Keratinocyte (primary cell): ENCODE results near the gene FGB. TPM values are rescaled to one million over a fixed set of nuclear protein-coding genes. Genes with fewer than 3 reads are reported as not detected.

Experiments used
- DNase-seq: peaks from one replicate; pipeline ENCODE4 v3.0.0-alpha.2; 2011; ENCODE audit warnings: low read depth, missing footprints, low spot score
- FAIRE-seq: peaks from 2 replicates; lab custom pipeline; 2011; peaks lifted over from hg19 to GRCh38; lab: Jason Lieb, UNC
- H2AFZ ChIP-seq: 2 replicates; pipeline ENCODE4 v1.6.0; 2012; ENCODE audit warnings: low read length, control low read depth, inconsistent platforms; ENCODE audit not compliant: control insufficient read depth
- H3K27ac ChIP-seq: 2 replicates; pipeline ENCODE4 v1.5.1; 2011; ENCODE audit warnings: low read length; ENCODE audit not compliant: control insufficient read depth, insufficient read depth
- H3K27me3 ChIP-seq: 3 replicates; pipeline ENCODE4 v1.6.0; 2011; ENCODE audit warnings: low read length; ENCODE audit not compliant: control insufficient read depth, insufficient read depth; ENCODE audit errors: extremely low read depth
- H3K36me3 ChIP-seq, 2 experiments: 2 replicates in 1 of 2; 3 replicates in 1 of 2; pipeline ENCODE4 v1.5.1; 2011; ENCODE audit warnings: low read length in 2 of 2, mild to moderate bottlenecking in 1 of 2; ENCODE audit not compliant: control insufficient read depth in 2 of 2, insufficient read depth in 2 of 2; ENCODE audit errors: extremely low read depth in 1 of 2
- H3K4me1 ChIP-seq: 3 replicates; pipeline ENCODE4 v1.5.1; 2011; ENCODE audit warnings: low read length; ENCODE audit not compliant: control insufficient read depth, insufficient read depth; ENCODE audit errors: extremely low read depth
- H3K4me2 ChIP-seq: 3 replicates; pipeline ENCODE4 v1.6.0; 2011; ENCODE audit warnings: low read depth, low read length; ENCODE audit not compliant: control insufficient read depth, insufficient read depth; ENCODE audit errors: extremely low read depth
- H3K4me3 ChIP-seq, 3 experiments: fragments of 200-600 bp in 1 of 3; sonication (generic) in 1 of 3; 2 replicates in 2 of 3; 3 replicates in 1 of 3; pipeline ENCODE4 v1.5.1; 2011 to 2016; ENCODE audit warnings: low read length in 3 of 3, mild to moderate bottlenecking in 3 of 3, control low read depth in 2 of 3, inconsistent platforms in 1 of 3, low read depth in 1 of 3, mixed read lengths in 1 of 3, mixed run types in 1 of 3, moderate library complexity in 1 of 3; ENCODE audit not compliant: control insufficient read depth in 2 of 3, insufficient read depth in 2 of 3; ENCODE audit errors: extremely low read depth in 1 of 3
- H3K79me2 ChIP-seq: 2 replicates; pipeline ENCODE4 v1.6.0; 2012; ENCODE audit warnings: low read length; ENCODE audit not compliant: control insufficient read depth, insufficient read depth
- H3K9ac ChIP-seq: 3 replicates; pipeline ENCODE4 v1.6.0; 2011; ENCODE audit warnings: low read length; ENCODE audit not compliant: control insufficient read depth, insufficient read depth; ENCODE audit errors: extremely low read depth
- H3K9me1 ChIP-seq: 3 replicates; pipeline ENCODE4 v1.6.0; 2011; ENCODE audit warnings: low read length; ENCODE audit not compliant: control insufficient read depth, insufficient read depth; ENCODE audit errors: extremely low read depth
- H3K9me3 ChIP-seq: 2 replicates; pipeline ENCODE4 v1.5.1; 2012; ENCODE audit warnings: low read depth, low read length; ENCODE audit not compliant: control insufficient read depth
- H4K20me1 ChIP-seq: 3 replicates; pipeline ENCODE4 v1.6.0; 2011; ENCODE audit warnings: low read length; ENCODE audit not compliant: control insufficient read depth, insufficient read depth; ENCODE audit errors: extremely low read depth
- EZH2 ChIP-seq: IDR thresholded peaks from one replicate; pipeline ENCODE4 v1.6.1; 2012; ENCODE audit warnings: inconsistent platforms, mild to moderate bottlenecking, low read length, moderate library complexity
- dilution Hi-C: fragments of 300-500 bp; cut with MboI; formaldehyde crosslinking; loops from one replicate; pipeline ENCODE4 v1.7.0; 2020; ENCODE audit warnings: low sequenced_read_pairs; ENCODE audit not compliant: extremely low pct_ligation_motif_present
- polyA plus RNA-seq, 5 experiments: library from polyadenylated mRNA; depleted of rRNA in 3 of 5; stranded (reverse) in 3 of 5; stranded (forward) in 1 of 5; unstranded in 1 of 5; fragments of >200 nt; gene quantifications; 1 replicate in 1 of 5; 2 replicates in 3 of 5; 3 replicates in 1 of 5; pipeline versions ENCODE4 v1.2.1 to v1.2.3, GENCODE V29; 2011 to 2012; ENCODE audit warnings: missing spikeins in 2 of 5, low read depth in 1 of 5, low replicate concordance in 1 of 5
- TF ChIP-seq, protein P1 (sequence below), 3 experiments: IDR thresholded peaks in 1 of 3; conservative IDR thresholded peaks in 1 of 3; optimal IDR thresholded peaks in 1 of 3; 2 replicates in 2 of 3; 3 replicates in 1 of 3; pipeline versions ENCODE3 to v1.5.1; 2011; ENCODE audit warnings: low read length in 3 of 3, mild to moderate bottlenecking in 3 of 3, moderate library complexity in 2 of 3, control low read depth in 1 of 3, inconsistent platforms in 1 of 3; ENCODE audit not compliant: insufficient read depth in 2 of 3; ENCODE audit errors: extremely low read depth in 1 of 3

Gene FGB
- polyA plus RNA-seq, 1 donor (not counting 4 experiments of a cell fraction or from before 2014, with no cell fraction given): not detected

DNA sequence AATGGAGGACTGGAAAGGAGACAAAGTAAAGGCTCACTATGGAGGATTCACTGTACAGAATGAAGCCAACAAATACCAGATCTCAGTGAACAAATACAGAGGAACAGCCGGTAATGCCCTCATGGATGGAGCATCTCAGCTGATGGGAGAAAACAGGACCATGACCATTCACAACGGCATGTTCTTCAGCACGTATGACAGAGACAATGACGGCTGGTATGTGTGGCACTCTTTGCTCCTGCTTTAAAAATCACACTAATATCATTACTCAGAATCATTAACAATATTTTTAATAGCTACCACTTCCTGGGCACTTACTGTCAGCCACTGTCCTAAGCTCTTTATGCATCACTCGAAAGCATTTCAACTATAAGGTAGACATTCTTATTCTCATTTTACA, 6.8 kb downstream of the FGB start:
- Histone ChIP-seq H2AFZ (no peak overlapping the region), H3K4me2 (no peak overlapping the region), H3K4me3 (no peak overlapping the region), H3K9me3 (no peaks in the 10 kb centered on the region), H4K20me1 (no peaks in the 10 kb centered on the region), H3K9me1 (no peaks in the 10 kb centered on the region), H3K36me3 (no peaks in the 10 kb centered on the region), H3K27ac (no peak overlapping the region), H3K9ac (no peak overlapping the region), H3K27me3 (no peaks in the 10 kb centered on the region), H3K79me2 (no peaks in the 10 kb centered on the region), H3K4me1 (no peaks in the 10 kb centered on the region)
- TF ChIP-seq, protein P1, sequence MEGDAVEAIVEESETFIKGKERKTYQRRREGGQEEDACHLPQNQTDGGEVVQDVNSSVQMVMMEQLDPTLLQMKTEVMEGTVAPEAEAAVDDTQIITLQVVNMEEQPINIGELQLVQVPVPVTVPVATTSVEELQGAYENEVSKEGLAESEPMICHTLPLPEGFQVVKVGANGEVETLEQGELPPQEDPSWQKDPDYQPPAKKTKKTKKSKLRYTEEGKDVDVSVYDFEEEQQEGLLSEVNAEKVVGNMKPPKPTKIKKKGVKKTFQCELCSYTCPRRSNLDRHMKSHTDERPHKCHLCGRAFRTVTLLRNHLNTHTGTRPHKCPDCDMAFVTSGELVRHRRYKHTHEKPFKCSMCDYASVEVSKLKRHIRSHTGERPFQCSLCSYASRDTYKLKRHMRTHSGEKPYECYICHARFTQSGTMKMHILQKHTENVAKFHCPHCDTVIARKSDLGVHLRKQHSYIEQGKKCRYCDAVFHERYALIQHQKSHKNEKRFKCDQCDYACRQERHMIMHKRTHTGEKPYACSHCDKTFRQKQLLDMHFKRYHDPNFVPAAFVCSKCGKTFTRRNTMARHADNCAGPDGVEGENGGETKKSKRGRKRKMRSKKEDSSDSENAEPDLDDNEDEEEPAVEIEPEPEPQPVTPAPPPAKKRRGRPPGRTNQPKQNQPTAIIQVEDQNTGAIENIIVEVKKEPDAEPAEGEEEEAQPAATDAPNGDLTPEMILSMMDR (optimal IDR thresholded peaks at IDR 0.05 in 1 of 3, IDR thresholded peaks at IDR 0.05 in 1 of 3, conservative IDR thresholded peaks at IDR 0.05 in 1 of 3; ENCODE audit: extremely low read depth in 1 of 3, insufficient read depth in 2 of 3, low read length in 3 of 3): no peak
- no peak for TF ChIP-seq EZH2
- FAIRE-seq (no peak), DNase-seq (no peak)
- dilution Hi-C loops: no loop called here

DNA sequence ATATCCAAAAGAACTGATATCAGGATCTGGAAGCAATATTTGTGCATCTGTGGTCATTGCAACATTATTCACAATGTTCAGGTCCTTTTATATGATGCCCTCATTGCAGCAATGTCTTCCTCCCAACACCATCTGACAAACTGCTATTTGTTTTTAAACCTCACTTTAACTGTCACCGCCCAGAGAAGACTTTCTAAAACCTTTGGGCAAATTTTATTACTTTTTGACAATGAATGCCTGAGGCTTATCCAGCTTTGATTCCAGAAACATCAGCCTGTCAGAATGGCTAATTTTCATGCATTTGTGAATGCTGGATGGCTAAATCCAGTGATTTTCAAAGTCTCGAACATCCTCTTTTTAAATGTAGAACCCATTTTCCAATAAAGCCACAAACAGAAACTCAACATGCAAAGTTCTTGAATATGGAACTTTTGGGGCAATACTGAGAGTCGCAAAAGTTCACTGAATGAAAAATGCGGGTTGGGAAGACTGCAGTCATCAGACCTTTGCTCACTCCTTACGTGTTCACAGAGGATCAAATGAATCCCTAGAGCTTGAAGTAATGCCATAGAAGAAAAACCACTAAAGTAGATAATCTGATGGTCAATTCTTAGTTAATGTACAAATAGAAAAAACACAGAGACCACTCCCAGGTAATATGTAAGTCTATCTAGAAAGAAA, 10.5 kb downstream of the FGB start:
- no peak overlapping the region for H3K9ac ChIP-seq
- dilution Hi-C loops: no loop called here
- no peak overlapping the region for H3K27ac ChIP-seq
- no peak overlapping the region for H3K4me2 ChIP-seq
- no peak for DNase-seq
- no peak for TF ChIP-seq EZH2
- TF ChIP-seq, protein P1 (optimal IDR thresholded peaks at IDR 0.05 in 1 of 3, IDR thresholded peaks at IDR 0.05 in 1 of 3, conservative IDR thresholded peaks at IDR 0.05 in 1 of 3; ENCODE audit: extremely low read depth in 1 of 3, insufficient read depth in 2 of 3, low read length in 3 of 3): no peak
- no peaks in the 10 kb centered on the region for H3K9me1 ChIP-seq
- no peaks in the 10 kb centered on the region for H4K20me1 ChIP-seq
- no peak for FAIRE-seq
- H3K4me3 ChIP-seq: no peak overlapping the region
- H3K79me2 ChIP-seq: no peaks in the 10 kb centered on the region
- no peak overlapping the region for H2AFZ ChIP-seq
- H3K4me1 ChIP-seq: peaks cover 3% of the 10 kb centered on the region
- no peaks in the 10 kb centered on the region for H3K27me3 ChIP-seq
- no peaks in the 10 kb centered on the region for H3K36me3 ChIP-seq
- no peaks in the 10 kb centered on the region for H3K9me3 ChIP-seq
